GM18508 (cell line): ENCODE results near the gene PTPRM.
"Not testable (repeated sequence)": the region's sequence is repeated elsewhere in the genome, so short reads cannot be mapped to it uniquely, and the experiment has no call there.

Source experiments
- ATAC-seq: cut with Tn5 transposase; IDR thresholded peaks from one replicate; pipeline ENCODE4 v1.9.1; 2021; ENCODE audit warnings: moderate number of reproducible peaks; ENCODE audit not compliant: insufficient read depth, unreplicated experiment

Gene PTPRM

DNA sequence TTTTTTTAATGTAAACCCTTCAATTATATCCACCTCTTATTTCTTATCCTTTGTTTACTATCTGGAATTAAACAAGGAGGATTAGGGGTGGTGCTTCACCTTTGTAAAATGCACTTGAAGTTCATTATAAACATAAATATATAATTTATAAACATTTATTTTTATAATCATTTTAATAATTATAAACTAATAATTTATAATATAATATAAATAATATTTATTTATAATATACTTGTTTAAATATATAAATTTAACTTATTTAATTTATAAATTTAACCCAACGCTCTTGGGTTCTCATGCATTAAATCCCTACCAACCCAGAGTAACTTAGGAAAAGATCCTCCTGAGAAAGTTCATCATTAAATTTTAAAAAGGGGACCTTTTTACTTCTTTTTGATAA, 452.5 kb downstream of the PTPRM start:
- no peak for ATAC-seq

DNA sequence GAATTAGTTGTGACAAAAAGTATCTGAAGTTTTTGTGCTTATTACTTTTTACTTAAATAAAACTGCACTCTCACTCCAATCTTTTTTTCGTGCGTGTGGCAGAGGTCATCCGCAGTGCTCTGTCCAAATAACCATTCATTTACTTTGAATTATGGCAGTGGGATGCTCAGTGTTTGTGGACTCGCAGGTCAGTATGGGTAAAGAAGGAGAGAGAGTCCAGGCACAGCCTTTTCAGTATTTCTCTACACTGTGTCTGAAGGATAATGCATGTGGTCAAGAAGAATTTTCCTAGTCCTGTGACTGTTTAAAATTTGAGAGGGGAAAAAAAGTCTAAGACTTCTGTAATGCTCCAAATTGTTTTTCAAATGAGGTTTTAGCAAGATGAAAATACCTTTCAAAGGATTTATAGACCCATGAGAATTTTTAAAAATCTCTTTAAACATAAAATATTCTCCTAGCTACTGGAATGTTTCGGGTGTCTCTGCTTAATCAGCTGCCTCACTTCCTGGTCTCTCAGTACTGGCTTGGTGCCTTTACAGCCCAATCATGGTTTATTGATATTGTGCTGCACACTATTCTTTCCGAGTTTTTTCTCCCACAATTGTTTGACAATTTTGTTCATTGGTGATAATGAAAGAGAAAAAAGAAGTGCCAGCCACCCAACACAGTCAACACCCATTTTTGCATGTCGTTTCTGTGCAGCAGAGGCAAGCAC, 453.2 kb downstream of the PTPRM start:
- ATAC-seq: no peak

DNA sequence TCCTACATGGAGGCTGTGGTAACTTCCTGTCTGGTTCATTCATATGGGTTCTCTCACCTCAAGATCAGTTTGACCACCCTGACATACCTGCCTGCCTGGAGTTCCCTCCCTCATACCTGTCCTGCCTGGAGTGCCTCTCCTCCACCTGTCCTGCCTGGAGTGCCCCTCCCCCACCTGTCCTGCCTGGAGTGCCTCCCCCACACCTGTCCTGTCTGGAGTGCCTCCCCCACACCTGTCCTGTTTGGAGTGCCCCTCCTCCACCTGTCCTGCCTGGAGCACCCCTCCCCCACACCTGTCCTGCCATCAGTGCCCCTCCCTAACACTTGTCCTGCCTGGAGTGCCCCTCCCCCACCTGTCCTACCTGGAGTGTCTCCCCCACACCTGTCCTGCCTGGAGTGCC, 461.9 kb downstream of the PTPRM start:
- no peak for ATAC-seq

DNA sequence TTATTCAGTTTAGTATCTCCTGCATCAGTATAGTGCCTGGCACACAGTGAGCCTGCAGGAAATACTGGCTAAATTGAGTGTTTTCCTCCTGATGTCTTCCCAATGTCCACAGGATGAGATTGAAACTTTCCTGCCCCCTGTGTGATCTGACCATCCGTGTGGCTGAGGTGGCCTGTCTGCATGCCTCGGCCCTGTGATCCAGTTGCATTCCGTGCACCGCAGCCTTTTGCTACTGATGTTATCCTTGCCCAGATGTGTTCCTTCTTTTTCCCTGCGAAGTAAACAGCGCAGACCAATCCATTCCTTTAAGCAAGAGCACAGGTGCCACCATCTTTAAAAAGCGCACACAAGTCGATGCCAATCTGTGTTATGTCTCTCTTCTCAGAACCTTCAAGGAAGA, 462.6 kb downstream of the PTPRM start:
- no peak for ATAC-seq

DNA sequence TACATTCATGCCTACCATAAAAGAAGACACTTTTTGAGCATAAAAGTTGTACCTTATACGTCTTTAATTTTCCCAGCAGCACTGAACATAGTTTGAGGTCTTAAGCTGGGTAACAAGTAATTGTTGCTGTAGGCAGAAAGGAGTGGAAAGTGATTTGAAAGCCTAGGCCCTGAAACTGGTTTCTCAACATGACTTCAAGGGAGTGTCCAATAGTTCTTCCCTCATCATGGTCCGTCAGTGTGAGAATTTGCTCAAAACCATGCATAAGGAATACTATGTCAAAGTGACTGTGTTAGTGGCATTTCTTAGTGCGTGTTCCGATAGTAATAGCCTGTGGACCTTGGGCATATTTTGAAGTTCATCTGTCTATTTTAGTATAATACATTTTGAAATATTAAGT, 463.1 kb downstream of the PTPRM start:
- no peak for ATAC-seq

DNA sequence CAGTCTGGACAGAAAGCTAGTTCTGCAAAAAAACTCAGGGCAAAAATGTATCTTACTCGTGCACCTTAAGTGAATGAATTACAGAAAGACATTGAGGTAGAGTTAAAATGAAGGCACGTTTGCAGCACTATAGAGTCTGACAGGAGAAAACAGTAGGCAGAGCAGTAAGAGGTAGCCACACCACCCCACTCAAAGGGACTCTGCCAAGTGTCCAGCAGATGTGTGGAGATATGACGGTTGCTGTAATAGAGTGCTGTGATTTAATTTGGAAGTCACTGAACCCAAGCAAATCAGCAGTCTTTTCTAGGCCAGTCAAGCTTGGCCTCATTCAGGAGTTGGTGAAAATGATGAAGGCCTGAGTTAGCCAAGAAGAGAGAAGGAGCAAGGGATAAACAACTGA, 464.4 kb downstream of the PTPRM start:
- ATAC-seq: no peak

DNA sequence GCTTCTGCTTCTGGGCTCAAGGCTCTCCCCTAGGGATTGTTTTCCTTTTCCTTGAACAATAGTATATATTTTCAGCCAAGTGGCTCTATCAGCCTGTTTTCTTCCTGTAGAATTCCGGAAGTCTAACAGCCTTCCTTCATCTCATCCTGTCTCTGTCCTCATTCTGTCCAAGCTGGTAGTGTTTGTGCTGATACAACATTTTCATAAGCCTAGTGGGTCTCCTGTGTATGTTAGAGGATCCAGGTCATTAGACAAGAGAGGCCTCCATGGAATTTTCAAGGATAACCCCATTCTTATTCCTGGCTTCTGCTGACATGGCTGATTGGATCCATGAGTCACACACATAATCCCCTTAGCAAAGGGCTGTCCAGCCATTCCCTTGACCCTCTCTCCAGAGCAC, 467.6 kb downstream of the PTPRM start:
- no peak for ATAC-seq

DNA sequence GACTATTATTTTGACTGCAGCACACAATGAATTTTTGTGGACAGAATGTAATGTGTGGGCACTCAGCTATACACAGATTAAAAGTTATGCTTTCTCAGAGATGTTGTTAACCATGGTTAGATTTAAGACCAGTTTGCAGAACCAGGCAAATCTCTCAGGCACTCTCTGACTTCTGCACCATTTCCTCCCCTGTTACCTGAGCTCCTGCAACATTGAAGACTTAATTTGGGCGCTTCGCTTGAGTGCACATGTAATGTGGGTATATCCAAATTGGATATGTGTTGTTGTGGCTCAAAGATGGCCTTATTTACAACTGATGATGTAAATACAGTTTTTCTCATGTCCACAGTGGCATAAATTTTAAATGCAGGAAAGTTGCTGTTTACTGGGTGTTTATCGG, 469.4 kb downstream of the PTPRM start:
- no peak for ATAC-seq

DNA sequence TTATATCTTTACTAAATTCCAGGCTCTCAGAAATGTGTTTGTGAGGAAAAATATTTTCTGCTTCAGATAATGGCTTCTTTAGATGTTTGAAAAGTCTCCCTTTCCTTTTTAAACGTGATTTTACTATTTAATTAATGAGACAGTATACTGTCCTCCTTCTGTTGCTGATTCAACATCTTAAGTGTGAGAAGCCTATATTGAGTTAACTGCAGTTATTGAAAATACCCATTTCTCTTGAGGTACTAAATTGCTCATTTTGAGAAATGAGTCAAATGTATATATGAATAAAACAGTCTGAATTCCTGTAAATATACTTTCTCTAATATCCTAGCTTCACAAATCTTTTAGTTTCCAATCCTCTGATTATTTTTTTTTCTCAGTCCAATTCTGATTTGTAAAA, 470.2 kb downstream of the PTPRM start:
- no peak for ATAC-seq

DNA sequence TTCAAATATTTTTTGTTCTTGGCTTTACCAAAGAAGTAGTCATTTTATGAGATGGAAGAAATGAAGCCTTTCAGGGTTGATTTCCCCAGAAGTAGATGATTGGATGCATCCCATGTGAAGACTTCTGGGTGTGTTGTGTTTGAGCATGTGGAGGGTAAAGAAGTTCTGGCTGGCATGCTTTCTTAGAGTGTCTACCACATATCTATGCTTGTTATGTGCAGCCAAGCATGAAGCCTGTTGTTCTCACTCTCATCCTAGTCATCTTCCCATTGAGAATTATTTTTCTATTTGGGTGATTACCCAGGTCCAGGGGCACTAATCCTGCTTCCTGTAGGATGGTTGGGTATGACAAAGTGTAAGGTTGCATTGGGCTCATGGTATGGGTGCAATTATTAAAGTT, 472.9 kb downstream of the PTPRM start:
- ATAC-seq: no peak

DNA sequence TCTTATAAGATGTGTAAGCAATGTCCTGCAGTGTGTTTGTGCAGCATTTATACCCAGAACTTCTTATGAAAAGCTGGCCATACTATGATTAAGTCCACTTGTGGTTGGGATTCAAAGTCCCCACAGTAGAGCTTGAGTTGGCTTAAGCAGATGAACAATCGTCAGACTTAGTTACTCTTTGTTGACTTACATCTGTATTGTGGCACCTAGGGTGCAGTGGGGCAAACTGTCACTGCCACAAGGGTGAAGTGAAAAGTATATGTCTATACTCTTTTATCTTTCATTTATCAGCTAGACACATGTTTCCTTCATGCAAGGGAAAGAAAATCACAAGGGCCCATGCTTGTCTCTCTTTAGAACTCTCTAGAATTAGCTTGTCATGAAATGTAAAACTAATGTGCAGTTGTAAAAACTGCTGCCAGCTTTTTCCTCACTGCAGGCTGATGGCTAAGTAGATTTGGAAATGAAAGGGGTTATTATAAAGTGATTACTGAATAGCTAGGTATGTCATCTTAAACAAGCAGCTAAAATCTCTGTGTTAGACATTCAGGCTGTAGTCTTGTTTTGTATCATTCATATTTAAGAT, 474.5 kb downstream of the PTPRM start:
- no peak for ATAC-seq

DNA sequence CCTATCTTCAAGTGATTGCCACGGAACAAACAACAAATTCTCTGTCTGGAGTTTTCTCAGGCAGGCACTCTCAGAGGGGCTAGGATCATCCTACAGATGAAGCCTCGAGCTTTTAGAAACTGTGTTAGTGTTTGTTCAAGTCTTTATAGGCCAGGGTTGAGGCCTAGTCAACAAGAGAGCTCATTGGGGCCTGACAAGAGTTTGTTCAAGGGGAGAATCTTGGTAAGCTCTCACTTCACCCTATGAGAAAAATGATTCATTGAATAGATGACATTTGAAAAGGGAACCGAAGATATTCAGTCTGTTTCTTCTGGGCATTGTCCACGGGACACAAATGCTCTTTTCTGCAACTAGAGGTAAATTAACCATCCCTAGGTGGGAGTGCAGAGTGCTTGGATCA, 476.9 kb downstream of the PTPRM start:
- ATAC-seq: no peak

DNA sequence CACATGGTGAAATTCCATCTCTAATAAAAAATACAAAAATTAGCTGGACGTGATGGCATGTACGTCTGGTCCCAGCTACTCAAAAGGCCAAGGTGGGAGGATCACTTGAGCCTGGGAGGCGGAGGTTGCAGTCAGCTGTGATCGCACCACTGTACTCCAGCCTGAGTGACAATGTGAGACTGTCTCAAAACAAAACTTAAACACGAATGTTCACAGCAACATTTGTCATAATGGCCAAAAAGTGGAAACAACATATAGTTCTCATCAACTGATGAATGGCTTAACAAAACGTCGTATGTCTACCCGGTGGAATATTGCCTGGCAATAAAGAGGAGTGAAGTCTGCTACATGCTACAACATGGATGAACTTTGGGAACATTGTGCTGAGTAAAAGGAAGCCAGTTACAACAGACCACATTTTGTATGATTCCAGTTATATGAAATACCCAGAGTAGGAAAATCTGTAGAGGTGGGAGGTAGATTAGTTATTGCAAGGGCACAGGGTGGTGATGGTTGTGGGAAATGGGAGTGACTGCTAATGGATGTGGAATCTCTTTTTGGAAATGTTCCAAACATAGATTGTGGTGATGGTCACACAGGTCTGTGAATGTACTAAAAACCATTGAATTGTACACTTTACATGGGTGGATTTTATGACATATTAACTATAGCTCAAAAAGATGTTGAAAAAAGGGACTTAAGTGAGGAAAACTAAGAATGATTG, 478.2 kb downstream of the PTPRM start:
- ATAC-seq: no peak

DNA sequence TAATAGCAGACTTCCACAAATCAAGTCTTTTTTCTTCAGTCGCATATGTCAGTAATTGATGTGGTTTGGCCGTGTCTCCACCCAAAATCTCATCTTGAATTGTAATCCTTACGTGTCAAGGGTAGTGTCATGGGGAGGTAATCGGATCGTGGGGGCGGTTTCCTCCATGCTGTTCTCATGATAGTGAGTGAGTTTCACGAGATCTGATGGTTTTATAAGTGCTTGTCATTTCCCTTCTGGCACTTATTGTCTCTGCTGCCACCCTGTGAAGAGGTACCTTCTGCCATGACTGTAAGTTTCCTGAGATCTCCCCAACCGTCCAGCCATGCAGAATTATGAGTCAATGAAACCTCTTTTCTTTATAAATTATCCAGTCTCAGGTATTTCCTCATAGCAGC, 478.8 kb downstream of the PTPRM start:
- no peak for ATAC-seq

DNA sequence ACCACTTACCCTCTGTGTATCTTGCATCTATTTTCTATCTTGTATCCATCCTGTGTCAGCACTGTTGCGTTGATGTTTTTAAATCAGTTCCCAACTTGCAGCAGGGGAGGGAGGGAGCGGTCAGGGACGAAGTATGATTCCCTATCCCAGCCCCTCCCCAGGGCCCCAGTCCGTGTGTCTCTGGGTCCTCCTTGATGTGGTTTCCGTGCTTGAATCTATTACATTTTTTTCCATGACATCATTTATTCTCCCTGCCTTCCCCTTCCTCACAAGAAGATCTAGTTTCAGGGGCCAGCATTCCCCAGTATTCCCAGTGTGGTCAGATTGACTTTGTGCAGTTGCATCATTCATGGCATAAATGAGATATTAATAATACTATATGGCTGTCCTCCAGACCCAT, 479.3 kb downstream of the PTPRM start:
- no peak for ATAC-seq

DNA sequence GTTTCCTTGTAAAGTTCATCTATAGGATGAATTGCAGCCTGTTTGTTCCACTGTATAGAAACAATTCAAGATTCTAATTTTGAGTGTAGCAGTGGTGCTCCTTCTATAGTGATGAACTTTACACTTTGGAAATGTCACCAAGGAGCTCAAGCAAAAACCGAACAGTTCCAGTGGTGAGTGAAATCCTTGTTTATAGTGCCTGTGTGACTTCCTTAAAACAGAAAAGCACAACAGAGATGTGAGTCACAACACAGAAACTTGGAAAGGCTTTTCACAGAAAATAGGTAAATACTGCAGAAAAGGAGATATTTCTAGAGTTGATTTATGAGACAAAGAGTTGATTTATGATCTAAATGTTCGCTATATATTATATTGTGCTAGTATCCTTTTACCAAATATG, 482.0 kb downstream of the PTPRM start:
- no peak for ATAC-seq

DNA sequence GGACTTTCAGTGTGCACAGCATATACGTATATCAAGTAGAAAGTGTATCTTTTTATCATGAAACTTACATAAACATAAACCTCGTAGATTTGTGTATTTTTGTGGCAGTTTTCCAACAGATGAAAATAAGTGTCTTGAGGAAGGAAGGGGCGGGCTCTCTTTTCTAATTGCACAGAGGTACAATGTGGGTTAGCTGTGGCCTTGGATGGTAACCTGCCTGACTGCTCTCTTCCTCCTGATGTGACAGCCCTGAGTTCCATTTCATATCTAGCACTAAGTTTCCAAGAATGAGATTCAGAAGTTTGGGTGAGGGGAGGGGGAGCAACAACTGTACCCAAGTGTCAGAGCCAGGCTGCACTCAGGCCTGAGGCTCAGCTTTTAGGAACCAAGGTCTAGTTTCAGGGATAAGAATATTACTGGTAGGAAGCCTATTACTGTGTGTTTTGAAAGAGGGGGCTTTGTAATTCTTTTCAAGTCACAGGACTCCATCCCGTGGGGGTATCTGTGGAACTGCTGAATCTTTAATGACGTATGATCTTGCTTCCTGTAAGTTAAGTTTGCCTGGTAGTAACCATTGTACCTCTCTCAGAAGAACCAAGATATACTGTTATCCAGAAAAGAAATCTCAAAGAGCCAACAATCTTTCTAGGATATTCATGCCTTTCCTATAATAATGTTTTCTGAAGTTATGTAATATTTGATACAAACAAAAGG, 483.7 kb downstream of the PTPRM start:
- ATAC-seq: no peak

DNA sequence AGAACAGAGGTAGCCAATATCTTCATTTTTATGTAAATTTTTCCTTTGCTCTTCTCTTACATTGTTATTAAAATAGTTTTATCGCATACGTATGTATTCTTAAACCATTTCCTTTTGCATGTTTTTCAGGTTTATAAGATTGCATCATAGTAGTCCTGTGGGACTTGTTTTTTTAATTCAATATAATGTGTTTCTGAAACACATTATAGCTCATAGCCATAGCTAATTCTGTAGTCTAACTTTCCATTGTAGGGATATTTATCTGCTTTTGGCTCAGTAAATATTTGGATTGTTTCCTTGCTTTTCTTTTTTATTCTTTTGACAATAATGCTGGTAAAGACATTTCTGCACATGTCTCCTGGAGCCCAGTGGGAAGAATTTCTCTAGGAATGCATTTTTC, 484.3 kb downstream of the PTPRM start:
- no peak for ATAC-seq

DNA sequence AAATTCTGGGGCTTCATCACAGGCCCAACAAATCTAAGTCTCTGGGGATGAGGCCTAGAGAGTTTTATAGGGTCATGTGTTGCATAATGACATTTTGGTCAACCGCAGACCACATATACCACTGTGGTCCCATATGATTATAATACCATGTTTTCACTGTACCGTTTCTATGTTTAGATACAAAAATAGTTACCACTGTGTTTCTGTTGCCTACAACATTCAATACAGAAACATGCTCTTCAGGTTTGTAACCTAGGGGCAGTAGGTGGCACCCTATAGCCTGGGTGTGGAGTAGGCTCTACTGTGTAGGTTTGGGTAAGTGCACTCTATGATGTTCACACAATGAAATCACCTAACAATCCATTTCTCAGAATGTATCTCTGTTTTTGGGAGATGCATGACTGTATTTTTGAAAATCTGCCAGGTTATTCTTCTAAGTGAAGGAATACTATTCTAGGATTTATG, 485.2 kb downstream of the PTPRM start:
- no peak for ATAC-seq

DNA sequence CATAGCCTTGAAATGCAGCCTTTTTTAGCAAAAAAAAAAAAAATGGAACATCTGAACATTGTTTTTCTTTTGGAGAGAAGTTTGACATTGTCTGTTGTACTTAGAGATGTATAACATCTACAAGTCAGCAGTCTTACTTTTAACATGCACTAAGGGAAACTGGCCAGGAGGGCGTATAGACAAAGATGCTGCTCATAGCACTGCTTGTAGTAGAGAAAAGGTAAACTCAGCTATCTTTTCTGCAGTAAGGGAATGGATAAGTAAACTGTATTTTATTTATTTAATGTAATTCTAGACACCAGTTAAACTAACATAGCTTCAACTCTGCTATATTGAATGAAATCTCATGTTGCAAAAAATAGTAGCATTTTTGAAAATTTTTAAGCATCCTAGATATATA, 489.6 kb downstream of the PTPRM start:
- no peak for ATAC-seq

DNA sequence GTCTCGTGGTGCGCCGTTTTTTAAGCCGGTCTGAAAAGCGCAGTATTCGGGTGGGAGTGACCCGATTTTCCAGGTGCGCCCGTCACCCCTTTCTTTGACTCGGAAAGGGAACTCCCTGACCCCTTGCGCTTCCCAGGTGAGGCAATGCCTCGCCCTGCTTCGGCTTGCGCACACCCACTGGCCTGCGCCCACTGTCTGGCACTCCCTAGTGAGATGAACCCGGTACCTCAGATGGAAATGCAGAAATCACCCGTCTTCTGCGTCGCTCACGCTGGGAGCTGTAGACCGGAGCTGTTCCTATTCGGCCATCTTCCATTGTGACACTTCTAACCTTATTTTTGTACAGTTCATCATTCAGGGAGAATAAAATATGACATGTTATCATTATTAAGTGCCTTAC, 496.0 kb downstream of the PTPRM start:
- ATAC-seq: not testable (repeated sequence)
